A549 (cell line): ENCODE results near the gene USP49. TPM values are rescaled to one million over a fixed set of nuclear protein-coding genes. Genes with fewer than 3 reads are reported as not detected.

Experiments used
- ATAC-seq, 2 experiments: fragments of 200-7000 bp in 1 of 2; fragments of >200 bp in 1 of 2; cut with Nextera tagmentation in 1 of 2; cut with Tn5 transposase in 1 of 2; 3 replicates each; pipeline versions ENCODE4 v1.8.0 to v1.9.1; 2018 to 2020; ENCODE audit warnings: mild to moderate bottlenecking in 1 of 2, moderate library complexity in 1 of 2
- CTCF ChIA-PET: fragments of 300-600 bp; sonication (Branson Sonifier 250); formaldehyde crosslinking; extraction: SDS; loops from one replicate; lab custom pipeline; 2021; ENCODE audit warnings: antibody characterized with exemption, inconsistent platforms; lab: Yijun Ruan, JAX
- POLR2A ChIA-PET: fragments of 350-600 bp; formaldehyde crosslinking; extraction: SDS; loops from one replicate; lab custom pipeline; 2021; ENCODE audit warnings: antibody characterized with exemption, inconsistent platforms; lab: Yijun Ruan, JAX
- DNase-seq, 2 experiments: peaks; one replicate each; pipeline versions ENCODE4 v3.0.0 to v3.0.0-alpha.2; 2011 to 2016; ENCODE audit warnings: low read depth in 1 of 2, low spot score in 1 of 2
- FAIRE-seq: peaks from 2 replicates; lab custom pipeline; 2011; peaks lifted over from hg19 to GRCh38; lab: Jason Lieb, UNC
- H3K27ac ChIP-seq, 2 experiments: fragments of >200 bp; sonication (Bioruptor Twin); formaldehyde crosslinking; 3 replicates each; pipeline ENCODE4 v1.5.1; 2016 to 2017
- H3K4me1 ChIP-seq: fragments of >200 bp; sonication (Bioruptor Twin); formaldehyde crosslinking; 3 replicates; pipeline ENCODE4 v1.6.1; 2016
- H3K4me2 ChIP-seq: fragments of >200 bp; sonication (Bioruptor Twin); formaldehyde crosslinking; 3 replicates; pipeline ENCODE4 v1.6.1; 2016
- H3K4me3 ChIP-seq: fragments of >200 bp; sonication (Bioruptor Twin); formaldehyde crosslinking; 3 replicates; pipeline ENCODE4 v1.5.1; 2016
- H3K9me3 ChIP-seq: fragments of >200 bp; sonication (Bioruptor Twin); formaldehyde crosslinking; 3 replicates; pipeline ENCODE4 v1.6.1; 2016
- BHLHE40 ChIP-seq: IDR thresholded peaks from 2 replicates; pipeline ENCODE4 v1.6.1; 2012; ENCODE audit warnings: low read depth, low read length, inconsistent platforms
- CHD4 ChIP-seq: fragments of 200-600 bp; sonication (generic); IDR thresholded peaks from 2 replicates; pipeline ENCODE4 v1.6.1; 2016; ENCODE audit warnings: antibody characterized with exemption, mild to moderate bottlenecking, borderline replicate concordance
- EHF ChIP-seq: fragments of 250-450 bp; sonication (Bioruptor Pico); IDR thresholded peaks from 2 replicates; pipeline ENCODE4 v1.5.0; 2020; ENCODE audit warnings: mild to moderate bottlenecking
- EHMT2 ChIP-seq: fragments of 200-600 bp; sonication (generic); IDR thresholded peaks from 2 replicates; pipeline ENCODE4 v1.6.1; 2016; ENCODE audit warnings: antibody characterized with exemption, low read depth, mild to moderate bottlenecking, moderate library complexity
- ELK1 ChIP-seq: fragments of 150-350 bp; IDR thresholded peaks from 2 replicates; pipeline ENCODE4 v1.6.1; 2014; ENCODE audit warnings: low read depth, mild to moderate bottlenecking, low read length
- ESRRA ChIP-seq: fragments of 150-350 bp; IDR thresholded peaks from 2 replicates; pipeline ENCODE4 v1.6.1; 2014; ENCODE audit warnings: mild to moderate bottlenecking, low read length, borderline replicate concordance
- FOSL2 ChIP-seq, 2 experiments: fragments of 450-650 bp in 1 of 2; fragments of >200 bp in 1 of 2; sonication (Bioruptor Twin) in 1 of 2; formaldehyde crosslinking; IDR thresholded peaks; 2 replicates each; pipeline versions ENCODE4 v1.5.0 to v1.6.1; 2016 to 2020; ENCODE audit warnings: mild to moderate bottlenecking in 1 of 2, moderate library complexity in 1 of 2
- HOXB5 ChIP-seq: fragments of 250-450 bp; sonication (Bioruptor Pico); IDR thresholded peaks from 2 replicates; pipeline ENCODE4 v1.5.0; 2020; ENCODE audit warnings: mild to moderate bottlenecking, moderate library complexity
- JUN ChIP-seq, 2 experiments: fragments of >200 bp; sonication (Bioruptor Twin); formaldehyde crosslinking; IDR thresholded peaks; 2 replicates in 1 of 2; 3 replicates in 1 of 2; pipeline ENCODE4 v1.6.1; 2016 to 2017
- JUNB ChIP-seq: fragments of >200 bp; sonication (Bioruptor Twin); formaldehyde crosslinking; IDR thresholded peaks from 2 replicates; pipeline ENCODE4 v1.6.1; 2016
- NFE2L2 ChIP-seq: fragments of 150-350 bp; conservative IDR thresholded peaks from 2 replicates; pipeline ENCODE4 v1.6.1; 2014; ENCODE audit warnings: low read length
- NPAS2 ChIP-seq: fragments of 250-450 bp; sonication (Bioruptor Pico); IDR thresholded peaks from 2 replicates; pipeline ENCODE4 v1.8.0; 2022; ENCODE audit warnings: mild to moderate bottlenecking, moderate library complexity, borderline replicate concordance
- POLR2A ChIP-seq: IDR thresholded peaks from 2 replicates; pipeline ENCODE4 v1.6.1; 2012; ENCODE audit warnings: mild to moderate bottlenecking, low read length
- RAD21 ChIP-seq, 2 experiments: fragments of >200 bp in 1 of 2; sonication (Bioruptor Twin) in 1 of 2; formaldehyde crosslinking in 1 of 2; IDR thresholded peaks in 1 of 2; conservative IDR thresholded peaks in 1 of 2; 2 replicates in 1 of 2; 3 replicates in 1 of 2; pipeline ENCODE4 v1.6.1; 2012 to 2018; ENCODE audit warnings: inconsistent platforms in 1 of 2
- RCOR1 ChIP-seq: fragments of 150-350 bp; IDR thresholded peaks from 2 replicates; pipeline ENCODE4 v1.6.1; 2014; ENCODE audit warnings: antibody characterized with exemption, low read length, low read depth
- TFCP2L1 ChIP-seq: fragments of 250-450 bp; sonication (Bioruptor Pico); IDR thresholded peaks from 2 replicates; pipeline ENCODE4 v1.5.0; 2021; ENCODE audit warnings: mild to moderate bottlenecking
- ZC3H11A ChIP-seq: fragments of 450-650 bp; IDR thresholded peaks from 2 replicates; pipeline ENCODE4 v1.6.1; 2014; ENCODE audit warnings: antibody characterized with exemption, mild to moderate bottlenecking
- ZFP36 ChIP-seq: fragments of 450-650 bp; IDR thresholded peaks from 2 replicates; pipeline ENCODE4 v1.6.1; 2014; ENCODE audit warnings: borderline replicate concordance; ENCODE audit not compliant: partially characterized antibody
- ZNF302 ChIP-seq: fragments of 250-450 bp; sonication (Bioruptor Pico); IDR thresholded peaks from 2 replicates; pipeline ENCODE4 v1.9.0; 2021; ENCODE audit warnings: inconsistent platforms, mild to moderate bottlenecking, moderate library complexity
- ZSCAN20 ChIP-seq: fragments of 250-450 bp; sonication (Bioruptor Pico); IDR thresholded peaks from 2 replicates; pipeline ENCODE4 v1.8.0; 2022; ENCODE audit warnings: mild to moderate bottlenecking, moderate library complexity
- WGBS: methylation state at CpG from one replicate; pipeline ENCODE4 v1.1.6; 2017; ENCODE audit errors: missing lambda C conversion rate; 5-methylcytosine and 5-hydroxymethylcytosine counted together
- polyA plus RNA-seq, 4 experiments: library from polyadenylated mRNA; depleted of rRNA in 3 of 4; stranded (reverse); fragments of >200 nt; fragmentation: RNase III in 1 of 4; extraction: RNeasy Plus Mini Kit Qiagen cat#74134 plus additional on column Dnase treatment in 1 of 4; gene quantifications; 2 replicates in 3 of 4; 3 replicates in 1 of 4; pipeline ENCODE4 v1.2.3, GENCODE V29; 2011 to 2017
- TF ChIP-seq, protein P1 (sequence below): fragments of >200 bp; sonication (Bioruptor Twin); formaldehyde crosslinking; IDR thresholded peaks from 2 replicates; pipeline ENCODE4 v1.6.1; 2016
- TF ChIP-seq, protein P2 (sequence below): fragments of 250-450 bp; sonication (Bioruptor Pico); IDR thresholded peaks from 2 replicates; pipeline ENCODE4 v1.5.0; 2020; ENCODE audit warnings: low read depth, mild to moderate bottlenecking, moderate library complexity

Gene USP49
- polyA plus RNA-seq, 2 of the 4 experiments (the other 2 are of a cell fraction) = 2.9 to 4.3 TPM

- Histone ChIP-seq H3K9me3 (no peaks in the 10 kb centered on the region), H3K4me3 (no peak overlapping the region), H3K4me1 (peaks cover 20% of the 10 kb centered on the region), H3K27ac (no peak overlapping the region)
- FAIRE-seq (no peak), DNase-seq (no peak)
- CTCF ChIA-PET = interaction anchor here (1.6 to 3.0 kb wide), 3 partner anchors 66 to 403 kb away, joined by 3 to 12 read pairs (median 6); no protein-coding TSS in a partner anchor
- no peak for TF ChIP-seq JUNB
- TF ChIP-seq POLR2A = no peak
- no peak for TF ChIP-seq EHMT2
- TF ChIP-seq BHLHE40 = no peak
- no peak for TF ChIP-seq ZSCAN20 (CRISPR knock-in tag)
- TF ChIP-seq ZFP36 = no peak
- TF ChIP-seq RCOR1 = no peak
- no peak for TF ChIP-seq NFE2L2
- no peak for TF ChIP-seq JUN (IDR thresholded peaks at IDR 0.05)
- TF ChIP-seq, all 56 proteins: peak for 0
- no peak for ATAC-seq
- WGBS = 86% methylated on average over 16 of the region's 29 CpGs
- H3K4me2 ChIP-seq = no peak overlapping the region
- POLR2A ChIA-PET = no interaction called here
These were observed 123.9 kb downstream of the USP49 start for GRCh38 chr6:41771058-41771983.

DNA sequence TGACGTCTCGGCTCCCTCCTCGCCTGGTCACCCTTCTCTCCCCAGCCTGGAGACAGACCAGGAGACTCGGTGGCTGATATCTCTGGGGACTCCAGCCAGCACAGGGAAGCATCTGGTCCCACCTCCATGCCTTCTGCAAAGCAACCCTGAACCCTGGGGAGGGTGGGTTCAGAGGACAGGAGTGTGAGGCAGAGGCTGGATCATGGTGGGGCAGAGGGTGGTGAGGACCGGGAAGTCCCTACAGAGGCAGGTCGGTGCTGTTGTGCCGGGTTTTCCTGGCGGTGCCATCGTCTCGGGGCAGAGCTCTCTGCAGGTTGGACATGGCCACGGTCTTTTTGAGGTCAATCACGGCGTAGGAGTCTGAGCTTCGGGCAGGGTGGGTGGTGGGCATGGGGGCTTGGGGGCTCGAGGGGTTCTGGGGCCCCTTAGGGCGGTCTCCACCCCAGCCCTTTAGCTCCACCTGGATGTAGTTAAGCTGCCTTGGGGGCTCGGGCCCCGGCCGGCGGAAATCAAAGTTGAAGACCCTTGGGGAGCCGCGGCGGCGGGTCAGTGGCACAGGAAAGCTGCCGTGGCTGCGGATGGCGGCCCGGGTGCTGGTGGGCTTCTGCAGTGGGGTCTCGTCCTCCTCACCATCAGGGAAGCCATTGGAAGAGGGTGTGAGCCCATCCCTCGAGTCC lies 124.7 kb downstream of the USP49 start:
- TF ChIP-seq ESRRA (no peak), EHF (CRISPR knock-in tag) (no peak), ZC3H11A (no peak), ELK1 (no peak), NPAS2 (no peak), ZNF302 (CRISPR knock-in tag) (no peak), RAD21 (conservative IDR thresholded peaks at IDR 0.05 in 1 of 2, IDR thresholded peaks at IDR 0.05 in 1 of 2) (no peak), CHD4 (no peak), BHLHE40 (no peak), NFE2L2 (no peak), FOSL2 (IDR thresholded peaks at IDR 0.05) (no peak), FOSL2 (CRISPR knock-in tag; IDR thresholded peaks at IDR 0.05) (no peak), TFCP2L1 (CRISPR knock-in tag) (no peak), HOXB5 (CRISPR knock-in tag) (no peak)
- TF ChIP-seq, protein P1, sequence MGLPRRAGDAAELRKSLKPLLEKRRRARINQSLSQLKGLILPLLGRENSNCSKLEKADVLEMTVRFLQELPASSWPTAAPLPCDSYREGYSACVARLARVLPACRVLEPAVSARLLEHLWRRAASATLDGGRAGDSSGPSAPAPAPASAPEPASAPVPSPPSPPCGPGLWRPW = no peak
- TF ChIP-seq, protein P2, sequence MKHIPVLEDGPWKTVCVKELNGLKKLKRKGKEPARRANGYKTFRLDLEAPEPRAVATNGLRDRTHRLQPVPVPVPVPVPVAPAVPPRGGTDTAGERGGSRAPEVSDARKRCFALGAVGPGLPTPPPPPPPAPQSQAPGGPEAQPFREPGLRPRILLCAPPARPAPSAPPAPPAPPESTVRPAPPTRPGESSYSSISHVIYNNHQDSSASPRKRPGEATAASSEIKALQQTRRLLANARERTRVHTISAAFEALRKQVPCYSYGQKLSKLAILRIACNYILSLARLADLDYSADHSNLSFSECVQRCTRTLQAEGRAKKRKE (CRISPR knock-in tag) = no peak
- no peak overlapping the region for H3K27ac ChIP-seq
- WGBS = 98% methylated on average over 10 of the region's 30 CpGs
- H3K4me3 ChIP-seq = no peak overlapping the region
- H3K4me2 ChIP-seq = no peak overlapping the region
- POLR2A ChIA-PET = no interaction called here
- FAIRE-seq (no peak), ATAC-seq (no peak), DNase-seq (no peak)
- H3K4me1 ChIP-seq = peaks cover 20% of the 10 kb centered on the region
- CTCF ChIA-PET = no interaction called here
- H3K9me3 ChIP-seq = no peaks in the 10 kb centered on the region
